WERI-Rb-1 (cell line): ENCODE results near the gene SPACA7.

Experiments
- DNase-seq: peaks from one replicate; pipeline ENCODE4 v3.0.0-alpha.2; 2020
- H3K27ac ChIP-seq: fragments of 250-450 bp; sonication (Bioruptor Pico); 2 replicates; pipeline ENCODE4 v1.5.1; 2020; ENCODE audit warnings: mild to moderate bottlenecking, moderate library complexity
- H3K27me3 ChIP-seq: fragments of 250-450 bp; sonication (Bioruptor Pico); 2 replicates; pipeline ENCODE4 v1.5.1; 2021; ENCODE audit warnings: mild to moderate bottlenecking, low read depth, moderate library complexity; ENCODE audit not compliant: insufficient read depth, severe bottlenecking
- H3K36me3 ChIP-seq: fragments of 250-450 bp; sonication (Bioruptor Pico); 2 replicates; pipeline ENCODE4 v1.5.1; 2020; ENCODE audit warnings: mild to moderate bottlenecking, moderate library complexity
- H3K4me3 ChIP-seq: 2 replicates; pipeline ENCODE4 v1.5.1; 2011; ENCODE audit warnings: low read depth, mild to moderate bottlenecking, control low read depth, low read length
- H3K9me3 ChIP-seq: fragments of 250-450 bp; sonication (Bioruptor Pico); 2 replicates; pipeline ENCODE4 v1.5.1; 2021; ENCODE audit warnings: mild to moderate bottlenecking, moderate library complexity; ENCODE audit not compliant: severe bottlenecking
- CTCF ChIP-seq: IDR thresholded peaks from 2 replicates; pipeline ENCODE4 v1.5.1; 2011; ENCODE audit warnings: low read depth, mild to moderate bottlenecking, control low read depth, inconsistent platforms, low read length

SPACA7 gene

GRCh38 chr13:112462408-112462807 lies 86.3 kb downstream of the SPACA7 start:
- H3K9me3 ChIP-seq, result peaks cover 25% of the 10 kb centered on the region
- H3K4me3 ChIP-seq, result no peak overlapping the region
- H3K36me3 ChIP-seq, result no peaks in the 10 kb centered on the region
- DNase-seq, result no peak
- no peak overlapping the region for H3K27ac ChIP-seq
- H3K27me3 ChIP-seq, result peaks cover 98% of the 10 kb centered on the region
- no peak for TF ChIP-seq CTCF

- Histone ChIP-seq H3K27ac (no peak overlapping the region), H3K27me3 (peaks cover 92% of the 10 kb centered on the region), H3K4me3 (no peak overlapping the region), H3K9me3 (peaks cover 14% of the 10 kb centered on the region), H3K36me3 (no peaks in the 10 kb centered on the region)
- no peak for DNase-seq
- TF ChIP-seq CTCF, result no peak
Measured at GRCh38 chr13:112464720-112465119, 88.6 kb downstream of the SPACA7 start.

GRCh38 chr13:112465251-112466131 lies 89.3 kb downstream of the SPACA7 start:
- H3K4me3 ChIP-seq, result no peak overlapping the region
- peaks cover 88% of the 10 kb centered on the region for H3K27me3 ChIP-seq
- TF ChIP-seq CTCF, result no peak
- H3K9me3 ChIP-seq, result peaks cover 13% of the 10 kb centered on the region
- H3K27ac ChIP-seq, result no peak overlapping the region
- no peak for DNase-seq
- no peaks in the 10 kb centered on the region for H3K36me3 ChIP-seq

GRCh38 chr13:112466132-112467058 lies 90.2 kb downstream of the SPACA7 start:
- H3K9me3 ChIP-seq, result peaks cover 11% of the 10 kb centered on the region
- TF ChIP-seq CTCF, result no peak
- H3K36me3 ChIP-seq, result no peaks in the 10 kb centered on the region
- no peak overlapping the region for H3K27ac ChIP-seq
- no peak for DNase-seq
- no peak overlapping the region for H3K4me3 ChIP-seq
- peaks cover 79% of the 10 kb centered on the region for H3K27me3 ChIP-seq

GRCh38 chr13:112467236-112467635 lies 91.1 kb downstream of the SPACA7 start:
- peaks cover 7% of the 10 kb centered on the region for H3K9me3 ChIP-seq
- no peak for TF ChIP-seq CTCF
- DNase-seq, result no peak
- no peak overlapping the region for H3K4me3 ChIP-seq
- no peak overlapping the region for H3K27ac ChIP-seq
- H3K27me3 ChIP-seq, result peaks cover 71% of the 10 kb centered on the region
- H3K36me3 ChIP-seq, result no peaks in the 10 kb centered on the region
